ENCODE results near the gene EML4.

EML4 gene

GRCh38 chr2:42268528-42269151 is 99.5 kb downstream of the EML4 start:
- peak in 2 of 3 donors; percentile 33 for DNase-seq

- DNase-seq: no peak
Measured at GRCh38 chr2:42270757-42271156, 101.6 kb downstream of the EML4 start.

GRCh38 chr2:42271246-42271645 is 102.1 kb downstream of the EML4 start:
- DNase-seq: peak in 2 of 3 donors; percentile 16 to 35

GRCh38 chr2:42274863-42275262 is 105.7 kb downstream of the EML4 start:
- DNase-seq: no peak

- no peak for DNase-seq
Measured at GRCh38 chr2:42281416-42282081, 112.4 kb downstream of the EML4 start.

GRCh38 chr2:42284019-42284418 is 114.9 kb downstream of the EML4 start:
- DNase-seq: no peak

GRCh38 chr2:42286268-42286946 is 117.3 kb downstream of the EML4 start:
- no peak for DNase-seq

- no peak for DNase-seq
Measured at GRCh38 chr2:42288811-42289210, 119.7 kb downstream of the EML4 start.

GRCh38 chr2:42289222-42289621 is 120.1 kb downstream of the EML4 start:
- no peak for DNase-seq

- DNase-seq: no peak
Measured at GRCh38 chr2:42290005-42290404, 120.9 kb downstream of the EML4 start.

GRCh38 chr2:42293019-42293418 is 123.9 kb downstream of the EML4 start:
- DNase-seq: no peak

GRCh38 chr2:42296226-42296625 is 127.1 kb downstream of the EML4 start:
- DNase-seq: peak in 2 of 3 donors; percentile 8 to 24

GRCh38 chr2:42297322-42297936 is 128.3 kb downstream of the EML4 start:
- peak in 1 of 3 donors; percentile 18 for DNase-seq

GRCh38 chr2:42298132-42298531 is 129.0 kb downstream of the EML4 start:
- no peak for DNase-seq

GRCh38 chr2:42298996-42299754 is 130.0 kb downstream of the EML4 start:
- DNase-seq: no peak

GRCh38 chr2:42300527-42300926 is 131.4 kb downstream of the EML4 start:
- DNase-seq: no peak

GRCh38 chr2:42303252-42303651 is 134.1 kb downstream of the EML4 start:
- no peak for DNase-seq

GRCh38 chr2:42304059-42304713 is 135.0 kb downstream of the EML4 start:
- DNase-seq: no peak

GRCh38 chr2:42307180-42307579 is 138.0 kb downstream of the EML4 start:
- no peak for DNase-seq

- no peak for DNase-seq
Measured at GRCh38 chr2:42309366-42309765, 140.2 kb downstream of the EML4 start.

GRCh38 chr2:42310007-42310515 is 140.9 kb downstream of the EML4 start:
- DNase-seq: peak; percentile 43 to 51 (median 44)

- no peak for DNase-seq
Measured at GRCh38 chr2:42312106-42312505, 143.0 kb downstream of the EML4 start.

Data from suppressor macrophage treated with lipopolysaccharide for 1 hour (primary cell).